BE2C (cell line): ENCODE data around the gene OR52D1.

ENCODE experiments used
- DNase-seq: peaks from one replicate; pipeline ENCODE4 v3.0.0-alpha.2; 2020
- H3K27me3 ChIP-seq: fragments of 250-450 bp; sonication (Bioruptor Pico); 2 replicates; pipeline ENCODE4 v1.5.1; 2020; ENCODE audit warnings: mild to moderate bottlenecking
- H3K36me3 ChIP-seq: fragments of 250-450 bp; sonication (Bioruptor Pico); 2 replicates; pipeline ENCODE4 v1.5.1; 2020; ENCODE audit warnings: mild to moderate bottlenecking
- H3K4me1 ChIP-seq: fragments of 250-450 bp; sonication (Bioruptor Pico); 2 replicates; pipeline ENCODE4 v1.5.1; 2020
- H3K4me3 ChIP-seq: 2 replicates; pipeline ENCODE4 v1.5.1; 2011; ENCODE audit warnings: low read depth, low read length
- H3K9me3 ChIP-seq: fragments of 250-450 bp; sonication (Bioruptor Pico); 2 replicates; pipeline ENCODE4 v1.5.1; 2020
- CTCF ChIP-seq: IDR thresholded peaks from 2 replicates; pipeline ENCODE4 v1.5.1; 2012; ENCODE audit warnings: mild to moderate bottlenecking, low read depth, low read length

OR52D1 gene

GRCh38 chr11:5507177-5507932 lies 18.9 kb downstream of the OR52D1 start:
- Histone ChIP-seq H3K4me3 (no peak overlapping the region), H3K36me3 (no peaks in the 10 kb centered on the region), H3K27me3 (no peaks in the 10 kb centered on the region), H3K9me3 (no peaks in the 10 kb centered on the region), H3K4me1 (no peaks in the 10 kb centered on the region)
- DNase-seq = no peak
- no peak for TF ChIP-seq CTCF

- Histone ChIP-seq H3K4me3 (no peak overlapping the region), H3K9me3 (no peaks in the 10 kb centered on the region), H3K36me3 (no peaks in the 10 kb centered on the region), H3K4me1 (no peaks in the 10 kb centered on the region), H3K27me3 (no peaks in the 10 kb centered on the region)
- peak; percentile 42 for DNase-seq
- no peak for TF ChIP-seq CTCF
These were observed 19.4 kb downstream of the OR52D1 start for GRCh38 chr11:5507933-5508305.

- Histone ChIP-seq H3K9me3 (no peaks in the 10 kb centered on the region), H3K4me1 (no peaks in the 10 kb centered on the region), H3K4me3 (no peak overlapping the region), H3K27me3 (no peaks in the 10 kb centered on the region), H3K36me3 (no peaks in the 10 kb centered on the region)
- TF ChIP-seq CTCF = no peak
- DNase-seq = no peak
These were observed 20.1 kb downstream of the OR52D1 start for GRCh38 chr11:5508605-5509004.

- Histone ChIP-seq H3K36me3 (no peaks in the 10 kb centered on the region), H3K27me3 (no peaks in the 10 kb centered on the region), H3K4me3 (no peak within 1 kb of the TSS), H3K9me3 (no peaks in the 10 kb centered on the region), H3K4me1 (no peaks in the 10 kb centered on the region)
- DNase-seq = no peak
- TF ChIP-seq CTCF = no peak
These were observed 21.3 kb downstream of the OR52D1 start, which contains the start of gene UBQLN3 for GRCh38 chr11:5509803-5510202. Gene UBQLN3 (minus strand): TSS chr11:5509957. CDS start chr11:5509558, 399 bp downstream.

GRCh38 chr11:5514841-5515240 lies 26.4 kb downstream of the OR52D1 start:
- H3K36me3 ChIP-seq = no peaks in the 10 kb centered on the region
- no peaks in the 10 kb centered on the region for H3K4me1 ChIP-seq
- no peaks in the 10 kb centered on the region for H3K27me3 ChIP-seq
- no peak for TF ChIP-seq CTCF
- H3K9me3 ChIP-seq = no peaks in the 10 kb centered on the region
- no peak overlapping the region for H3K4me3 ChIP-seq
- DNase-seq = no peak

GRCh38 chr11:5516599-5516998 lies 28.1 kb downstream of the OR52D1 start, which contains the start of gene UBQLNL:
Gene UBQLNL (minus strand): TSS chr11:5516699. CDS start chr11:5516441, 258 bp downstream.
- TF ChIP-seq CTCF = no peak
- no peak within 1 kb of the TSS for H3K4me3 ChIP-seq
- DNase-seq = no peak
- H3K27me3 ChIP-seq = no peaks in the 10 kb centered on the region
- H3K9me3 ChIP-seq = no peaks in the 10 kb centered on the region
- H3K4me1 ChIP-seq = no peaks in the 10 kb centered on the region
- no peaks in the 10 kb centered on the region for H3K36me3 ChIP-seq
